ENCODE results near the gene ELOVL5. TPM values are rescaled to one million over a fixed set of nuclear protein-coding genes. Genes with fewer than 3 reads are reported as not detected.

The ELOVL5 gene
- total and polyA plus RNA-seq, 2 donors = 62.8 to 75.6 TPM

DNA sequence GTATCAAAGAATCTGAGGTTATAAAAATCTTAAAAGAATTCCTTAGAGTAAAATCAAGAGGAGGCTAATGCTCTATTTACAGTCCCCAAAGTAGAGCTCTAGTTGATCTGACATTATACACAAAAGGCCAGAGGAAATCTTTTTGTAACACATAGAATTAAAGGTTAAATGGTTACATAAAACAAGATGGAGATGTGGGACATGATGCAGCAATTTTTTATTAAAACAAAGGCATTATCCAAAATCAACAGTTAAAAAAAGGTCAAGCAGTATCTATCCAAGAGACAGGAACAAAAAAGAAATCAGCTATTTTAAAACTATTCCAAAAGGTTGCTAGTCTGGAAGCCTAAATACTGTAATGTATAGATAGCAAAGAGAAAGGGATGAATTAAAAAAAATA lies 20.4 kb downstream of the ELOVL5 start:
- no peaks in the 10 kb centered on the region for H3K27me3 ChIP-seq (ENCODE audit: control insufficient read depth in 2 of 2, insufficient read depth in 1 of 2, low read length in 1 of 2)
- H3K36me3 ChIP-seq (ENCODE audit: control insufficient read depth in 2 of 2, insufficient read depth in 2 of 2, low read length in 1 of 2) = peaks cover 11 to 15% of the 10 kb centered on the region in 2 donors
- peaks cover 18 to 27% of the 10 kb centered on the region in 2 donors for H3K4me1 ChIP-seq (ENCODE audit: control insufficient read depth in 2 of 2, insufficient read depth in 2 of 2, low read length in 2 of 2)
- no peak overlapping the region for H3K27ac ChIP-seq (ENCODE audit: low read depth in 1 of 2, low read length in 1 of 2)
- H3K4me3 ChIP-seq (ENCODE audit: low read length in 2 of 2) = no peak overlapping the region
- no peak for DNase-seq (ENCODE audit: low read depth in 6 of 9, low spot score in 9 of 9)
- H3K9me3 ChIP-seq (ENCODE audit: control insufficient read depth in 2 of 2, insufficient read depth in 1 of 2, low read length in 1 of 2) = peaks cover 0 to 4% of the 10 kb centered on the region in 2 donors

DNA sequence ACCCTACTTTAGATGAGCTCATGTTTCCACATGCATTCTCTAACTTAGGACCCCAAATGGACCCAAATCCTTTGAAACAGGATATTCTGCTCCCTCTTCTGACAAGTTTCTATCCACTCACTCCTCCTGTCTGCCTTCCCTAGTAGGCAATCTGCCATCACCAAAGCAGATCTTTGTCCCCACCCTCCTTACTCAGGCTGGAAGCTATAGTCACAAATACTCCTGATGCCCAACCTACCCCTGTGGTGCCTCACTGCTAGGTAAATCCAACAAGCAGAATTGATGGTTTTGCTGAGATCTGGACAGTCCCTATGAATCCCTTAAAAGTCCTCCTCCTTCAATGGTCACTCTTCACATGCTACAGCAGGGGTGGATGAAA lies 21.7 kb downstream of the ELOVL5 start:
- H3K9me3 ChIP-seq (ENCODE audit: control insufficient read depth in 2 of 2, insufficient read depth in 1 of 2, low read length in 1 of 2) = peaks cover 0 to 4% of the 10 kb centered on the region in 2 donors
- no peak for DNase-seq (ENCODE audit: low read depth in 6 of 9, low spot score in 9 of 9)
- peak overlapping the region; percentile 3 to 13 for H3K27ac ChIP-seq (ENCODE audit: low read depth in 1 of 2, low read length in 1 of 2)
- H3K27me3 ChIP-seq (ENCODE audit: control insufficient read depth in 2 of 2, insufficient read depth in 1 of 2, low read length in 1 of 2) = no peaks in the 10 kb centered on the region
- H3K4me3 ChIP-seq (ENCODE audit: low read length in 2 of 2) = no peak overlapping the region
- H3K4me1 ChIP-seq (ENCODE audit: control insufficient read depth in 2 of 2, insufficient read depth in 2 of 2, low read length in 2 of 2) = peaks cover 9 to 22% of the 10 kb centered on the region in 2 donors
- peaks cover 7 to 8% of the 10 kb centered on the region in 2 donors for H3K36me3 ChIP-seq (ENCODE audit: control insufficient read depth in 2 of 2, insufficient read depth in 2 of 2, low read length in 1 of 2)

DNA sequence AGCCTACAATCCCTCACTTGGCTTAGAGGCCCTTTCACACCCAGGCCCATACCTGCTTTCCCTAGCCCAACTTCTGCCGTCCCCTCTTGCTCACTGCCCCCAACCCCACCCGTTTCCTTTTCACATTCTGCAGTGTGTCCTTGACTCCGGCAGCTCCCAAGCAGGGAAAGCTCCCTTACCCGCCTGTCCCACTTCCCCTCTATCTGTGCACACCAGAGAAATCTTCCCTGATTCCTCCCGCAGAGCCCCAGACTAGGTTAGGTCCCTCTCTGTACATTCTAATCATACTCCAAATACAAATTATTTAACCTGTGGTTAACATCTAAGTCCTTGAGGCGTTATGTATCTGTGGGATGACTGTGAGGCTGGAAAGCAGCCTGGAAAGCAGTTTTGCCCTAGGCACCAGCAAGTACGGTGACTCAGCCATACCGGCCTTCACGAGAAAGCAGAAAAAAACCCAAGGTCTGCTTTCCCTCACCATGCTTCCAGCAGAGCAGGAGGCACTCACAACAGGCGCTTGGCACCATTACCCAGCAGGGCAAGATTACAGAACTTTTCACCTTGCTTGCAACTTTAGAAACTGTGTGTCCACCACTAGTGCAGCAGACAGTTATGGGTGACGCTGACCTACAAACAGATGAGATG lies 22.3 kb downstream of the ELOVL5 start:
- no peak for DNase-seq (ENCODE audit: low read depth in 6 of 9, low spot score in 9 of 9)
- Histone ChIP-seq H3K9me3 (ENCODE audit: control insufficient read depth in 2 of 2, insufficient read depth in 1 of 2, low read length in 1 of 2) (no peaks in the 10 kb centered on the region), H3K27me3 (ENCODE audit: control insufficient read depth in 2 of 2, insufficient read depth in 1 of 2, low read length in 1 of 2) (no peaks in the 10 kb centered on the region), H3K27ac (ENCODE audit: low read depth in 1 of 2, low read length in 1 of 2) (peak overlapping the region; percentile 19 to 54), H3K4me1 (ENCODE audit: control insufficient read depth in 2 of 2, insufficient read depth in 2 of 2, low read length in 2 of 2) (peaks cover 9 to 19% of the 10 kb centered on the region in 2 donors), H3K4me3 (ENCODE audit: low read length in 2 of 2) (no peak overlapping the region), H3K36me3 (ENCODE audit: control insufficient read depth in 2 of 2, insufficient read depth in 2 of 2, low read length in 1 of 2) (peaks cover 4 to 7% of the 10 kb centered on the region in 2 donors)
- 86% methylated on average over 11 of the region's 11 CpGs for WGBS

- H3K27me3 ChIP-seq (ENCODE audit: control insufficient read depth in 2 of 2, insufficient read depth in 1 of 2, low read length in 1 of 2) = no peaks in the 10 kb centered on the region
- no peaks in the 10 kb centered on the region for H3K9me3 ChIP-seq (ENCODE audit: control insufficient read depth in 2 of 2, insufficient read depth in 1 of 2, low read length in 1 of 2)
- no peak overlapping the region for H3K4me3 ChIP-seq (ENCODE audit: low read length in 2 of 2)
- 95% methylated on average over 6 of the region's 6 CpGs for WGBS
- peaks cover 4 to 11% of the 10 kb centered on the region in 2 donors for H3K36me3 ChIP-seq (ENCODE audit: control insufficient read depth in 2 of 2, insufficient read depth in 2 of 2, low read length in 1 of 2)
- H3K4me1 ChIP-seq (ENCODE audit: control insufficient read depth in 2 of 2, insufficient read depth in 2 of 2, low read length in 2 of 2) = peaks cover 9 to 19% of the 10 kb centered on the region in 2 donors
- H3K27ac ChIP-seq (ENCODE audit: low read depth in 1 of 2, low read length in 1 of 2) = peak overlapping the region in 1 of 2 donors; percentile 31
- DNase-seq (ENCODE audit: low read depth in 6 of 9, low spot score in 9 of 9) = no peak
Observed at GRCh38 chr6:53325785-53326184, 23.0 kb downstream of the ELOVL5 start.

DNA sequence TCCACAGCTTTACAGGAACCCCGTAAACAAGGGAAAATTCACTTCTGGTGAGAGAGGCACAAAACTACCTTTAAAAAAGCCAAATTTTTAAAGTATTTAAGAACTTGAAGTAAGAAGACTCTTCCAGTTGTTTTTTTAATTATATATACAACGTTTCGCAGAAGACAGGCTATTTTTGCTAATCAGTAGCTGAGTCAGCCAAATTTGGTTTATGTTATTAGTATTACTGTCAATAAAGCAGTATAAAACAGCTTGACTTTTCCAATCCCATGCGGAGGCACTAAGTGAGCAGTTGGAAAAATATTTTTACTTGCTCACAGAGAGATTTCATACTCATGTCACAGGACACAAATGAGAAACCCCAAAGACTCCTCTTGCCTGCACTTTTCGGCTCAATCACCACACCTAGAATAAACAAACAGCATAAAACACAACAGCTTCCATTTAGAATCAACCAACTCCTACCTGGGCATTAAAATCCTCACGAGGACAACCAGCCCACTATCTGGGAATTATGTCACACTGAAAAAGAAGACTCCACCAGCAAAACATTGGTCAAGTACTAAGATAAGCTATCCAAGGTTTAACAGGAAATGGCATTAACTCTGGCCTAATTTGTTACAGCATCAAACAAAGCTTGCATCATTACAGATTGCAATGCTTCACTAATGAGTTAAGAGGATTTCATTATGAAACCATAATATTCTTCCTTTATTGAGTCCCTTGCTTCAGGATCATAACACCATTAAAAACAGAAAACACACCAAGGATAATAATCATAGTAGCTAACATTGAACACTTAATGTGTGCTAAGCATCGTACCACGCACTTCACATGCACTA lies 26.3 kb downstream of the ELOVL5 start:
- no peaks in the 10 kb centered on the region for H3K27me3 ChIP-seq (ENCODE audit: control insufficient read depth in 2 of 2, insufficient read depth in 1 of 2, low read length in 1 of 2)
- H3K9me3 ChIP-seq (ENCODE audit: control insufficient read depth in 2 of 2, insufficient read depth in 1 of 2, low read length in 1 of 2) = no peaks in the 10 kb centered on the region
- H3K27ac ChIP-seq (ENCODE audit: low read depth in 1 of 2, low read length in 1 of 2) = peak overlapping the region; percentile 39 to 46
- peaks cover 4 to 11% of the 10 kb centered on the region in 2 donors for H3K36me3 ChIP-seq (ENCODE audit: control insufficient read depth in 2 of 2, insufficient read depth in 2 of 2, low read length in 1 of 2)
- 88% methylated on average over 8 of the region's 8 CpGs for WGBS
- H3K4me1 ChIP-seq (ENCODE audit: control insufficient read depth in 2 of 2, insufficient read depth in 2 of 2, low read length in 2 of 2) = peaks cover 7 to 19% of the 10 kb centered on the region in 2 donors
- no peak overlapping the region for H3K4me3 ChIP-seq (ENCODE audit: low read length in 2 of 2)
- no peak for DNase-seq (ENCODE audit: low read depth in 6 of 9, low spot score in 9 of 9)

DNA sequence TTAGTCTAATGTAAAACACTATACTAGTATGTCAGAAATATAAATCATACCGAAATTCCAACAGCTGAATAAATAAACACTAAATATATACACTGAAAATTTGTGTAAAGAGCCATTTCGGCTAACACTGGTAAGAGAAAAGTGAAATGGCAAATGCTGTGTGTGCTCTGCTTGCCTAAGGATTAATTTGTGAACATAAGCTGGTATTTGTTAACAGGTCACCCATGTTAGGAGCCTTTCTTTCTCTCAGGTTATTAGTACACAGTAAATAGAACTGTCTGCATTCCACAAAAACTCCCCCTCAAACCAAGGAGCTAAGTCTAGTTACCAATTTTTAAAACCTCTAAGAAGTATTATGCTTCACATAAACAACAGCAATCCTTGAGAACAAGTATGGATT lies 27.0 kb downstream of the ELOVL5 start:
- peaks cover 7 to 12% of the 10 kb centered on the region in 2 donors for H3K4me1 ChIP-seq (ENCODE audit: control insufficient read depth in 2 of 2, insufficient read depth in 2 of 2, low read length in 2 of 2)
- H3K36me3 ChIP-seq (ENCODE audit: control insufficient read depth in 2 of 2, insufficient read depth in 2 of 2, low read length in 1 of 2) = peaks cover 4 to 7% of the 10 kb centered on the region in 2 donors
- DNase-seq (ENCODE audit: low read depth in 6 of 9, low spot score in 9 of 9) = no peak
- H3K4me3 ChIP-seq (ENCODE audit: low read length in 2 of 2) = no peak overlapping the region
- 94% methylated on average over 2 of the region's 2 CpGs for WGBS
- peak overlapping the region; percentile 10 to 33 for H3K27ac ChIP-seq (ENCODE audit: low read depth in 1 of 2, low read length in 1 of 2)
- no peaks in the 10 kb centered on the region for H3K27me3 ChIP-seq (ENCODE audit: control insufficient read depth in 2 of 2, insufficient read depth in 1 of 2, low read length in 1 of 2)
- no peaks in the 10 kb centered on the region for H3K9me3 ChIP-seq (ENCODE audit: control insufficient read depth in 2 of 2, insufficient read depth in 1 of 2, low read length in 1 of 2)

DNA sequence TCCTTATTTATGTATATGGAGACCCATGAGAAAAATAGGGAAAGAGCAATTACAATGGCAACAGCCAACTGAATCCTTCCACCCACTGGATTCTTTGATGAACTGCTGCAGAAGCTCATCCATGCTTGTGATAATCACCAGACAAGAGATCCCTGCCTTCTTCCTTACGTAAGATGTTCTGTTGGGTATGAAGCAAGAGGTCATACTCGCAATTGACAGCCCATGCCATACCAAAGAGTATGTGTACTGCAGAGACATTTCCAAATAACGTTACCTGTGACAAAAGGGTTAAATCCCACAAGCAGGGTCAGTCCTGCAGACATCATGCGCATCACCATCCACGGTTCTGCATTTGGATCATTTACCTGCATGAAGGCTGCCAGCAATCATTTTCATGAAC lies 27.8 kb downstream of the ELOVL5 start:
- WGBS = 85% methylated on average over 5 of the region's 5 CpGs
- Histone ChIP-seq H3K27ac (ENCODE audit: low read depth in 1 of 2, low read length in 1 of 2) (no peak overlapping the region), H3K27me3 (ENCODE audit: control insufficient read depth in 2 of 2, insufficient read depth in 1 of 2, low read length in 1 of 2) (no peaks in the 10 kb centered on the region), H3K4me1 (ENCODE audit: control insufficient read depth in 2 of 2, insufficient read depth in 2 of 2, low read length in 2 of 2) (peaks cover 12 to 14% of the 10 kb centered on the region in 2 donors), H3K9me3 (ENCODE audit: control insufficient read depth in 2 of 2, insufficient read depth in 1 of 2, low read length in 1 of 2) (no peaks in the 10 kb centered on the region), H3K4me3 (ENCODE audit: low read length in 2 of 2) (no peak overlapping the region), H3K36me3 (ENCODE audit: control insufficient read depth in 2 of 2, insufficient read depth in 2 of 2, low read length in 1 of 2) (peaks cover 4% of the 10 kb centered on the region in 2 donors)
- no peak for DNase-seq (ENCODE audit: low read depth in 6 of 9, low spot score in 9 of 9)

DNA sequence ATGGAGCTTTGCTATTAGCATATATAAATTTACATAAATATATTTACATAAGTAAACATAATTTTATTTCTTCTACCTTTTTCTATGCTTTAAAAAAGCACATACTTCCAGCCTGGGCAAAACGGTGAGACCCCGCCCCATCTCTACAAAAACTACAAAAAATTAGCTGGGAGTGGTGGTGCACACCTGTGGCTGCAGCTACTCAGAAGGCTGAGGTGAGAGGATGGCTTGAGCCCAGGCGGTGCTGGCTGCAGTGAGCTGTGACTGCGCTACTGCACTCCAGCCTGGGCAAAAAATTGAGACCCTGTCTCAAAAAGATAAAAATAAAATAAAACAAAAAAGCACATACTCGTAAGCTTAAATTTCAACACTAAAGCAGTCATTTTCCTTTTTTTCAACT lies 30.3 kb downstream of the ELOVL5 start:
- DNase-seq (ENCODE audit: low read depth in 6 of 9, low spot score in 9 of 9) = no peak
- no peak overlapping the region for H3K4me3 ChIP-seq (ENCODE audit: low read length in 2 of 2)
- H3K27ac ChIP-seq (ENCODE audit: low read depth in 1 of 2, low read length in 1 of 2) = no peak overlapping the region
- peaks cover 0 to 4% of the 10 kb centered on the region in 2 donors for H3K36me3 ChIP-seq (ENCODE audit: control insufficient read depth in 2 of 2, insufficient read depth in 2 of 2, low read length in 1 of 2)
- no peaks in the 10 kb centered on the region for H3K27me3 ChIP-seq (ENCODE audit: control insufficient read depth in 2 of 2, insufficient read depth in 1 of 2, low read length in 1 of 2)
- H3K9me3 ChIP-seq (ENCODE audit: control insufficient read depth in 2 of 2, insufficient read depth in 1 of 2, low read length in 1 of 2) = no peaks in the 10 kb centered on the region
- peaks cover 19 to 27% of the 10 kb centered on the region in 2 donors for H3K4me1 ChIP-seq (ENCODE audit: control insufficient read depth in 2 of 2, insufficient read depth in 2 of 2, low read length in 2 of 2)
- WGBS = 87% methylated on average over 5 of the region's 5 CpGs

DNA sequence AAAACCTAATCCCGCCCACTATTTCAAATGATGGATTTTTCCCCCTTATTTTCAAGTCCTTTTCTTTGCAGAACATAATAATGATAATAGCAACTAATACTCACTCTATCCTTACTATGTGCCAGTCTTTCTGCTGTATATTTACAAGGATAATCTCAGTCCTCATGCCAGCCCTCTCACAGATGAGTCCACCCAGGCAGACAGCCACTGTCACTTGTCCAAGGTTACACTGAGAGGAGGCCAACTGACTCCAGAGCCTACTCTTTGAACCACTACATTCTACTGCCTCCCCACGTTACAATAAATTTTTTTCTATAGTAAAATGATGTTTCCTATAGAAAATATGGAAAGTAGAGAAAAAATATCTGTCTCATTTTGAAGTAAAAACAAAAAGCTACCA lies 30.9 kb downstream of the ELOVL5 start:
- Histone ChIP-seq H3K27ac (ENCODE audit: low read depth in 1 of 2, low read length in 1 of 2) (peak overlapping the region in 1 of 2 donors; percentile 46), H3K4me1 (ENCODE audit: control insufficient read depth in 2 of 2, insufficient read depth in 2 of 2, low read length in 2 of 2) (peaks cover 17 to 30% of the 10 kb centered on the region in 2 donors), H3K27me3 (ENCODE audit: control insufficient read depth in 2 of 2, insufficient read depth in 1 of 2, low read length in 1 of 2) (no peaks in the 10 kb centered on the region), H3K36me3 (ENCODE audit: control insufficient read depth in 2 of 2, insufficient read depth in 2 of 2, low read length in 1 of 2) (peaks cover 0 to 4% of the 10 kb centered on the region in 2 donors), H3K9me3 (ENCODE audit: control insufficient read depth in 2 of 2, insufficient read depth in 1 of 2, low read length in 1 of 2) (no peaks in the 10 kb centered on the region), H3K4me3 (ENCODE audit: low read length in 2 of 2) (no peak overlapping the region)
- WGBS = 67% methylated on average over 2 of the region's 2 CpGs
- no peak for DNase-seq (ENCODE audit: low read depth in 6 of 9, low spot score in 9 of 9)
